B cell (primary cell): ENCODE data around the gene GAR1. TPM values are rescaled to one million over a fixed set of nuclear protein-coding genes. Genes with fewer than 3 reads are reported as not detected.

ENCODE experiments used
- ATAC-seq: fragments of 200-7000 bp; cut with Tn5 transposase; one replicate; pipeline ENCODE4 v1.10.0; 2021; ENCODE audit warnings: low read depth, mild to moderate bottlenecking, moderate number of reproducible peaks, moderate library complexity
- CTCF ChIA-PET: fragments of 350-600 bp; sonication (Branson Sonifier 250); formaldehyde crosslinking; loops from one replicate; lab custom pipeline; 2021; ENCODE audit warnings: antibody characterized with exemption, inconsistent platforms; lab: Charles Lee
- POLR2A ChIA-PET: fragments of 350-600 bp; sonication (Branson Sonifier 250); formaldehyde crosslinking; loops from one replicate; lab custom pipeline; 2021; ENCODE audit warnings: antibody characterized with exemption; lab: Charles Lee
- DNase-seq: peaks from one replicate; pipeline ENCODE4 v3.0.0; 2013
- H2AFZ ChIP-seq: 2 replicates; pipeline ENCODE4 v1.6.1; 2012; ENCODE audit warnings: mild to moderate bottlenecking, low read depth, low read length; ENCODE audit not compliant: insufficient read depth, poor library complexity, severe bottlenecking
- H3K27ac ChIP-seq, 2 donors: 1 replicate in 1 of 2; 2 replicates in 1 of 2; pipeline ENCODE4 v1.5.1; 2012 to 2013; ENCODE audit warnings: low read length in 2 of 2, mild to moderate bottlenecking in 2 of 2, moderate library complexity in 1 of 2
- H3K27me3 ChIP-seq, 4 experiments: fragments of 200-600 bp in 1 of 4; sonication (generic) in 1 of 4; replicated peaks in 1 of 4; 1 replicate in 2 of 4; 2 replicates in 2 of 4; pipeline versions ENCODE4 v1.6.1 to v1.7.0; 2013 to 2016; ENCODE audit warnings: low read length in 3 of 4, mild to moderate bottlenecking in 2 of 4, mixed read lengths in 1 of 4, moderate library complexity in 1 of 4; ENCODE audit not compliant: insufficient read depth in 4 of 4, control insufficient read depth in 3 of 4; ENCODE audit errors: control extremely low read depth in 1 of 4
- H3K36me3 ChIP-seq, 2 experiments: replicated peaks in 1 of 2; 1 replicate in 1 of 2; 2 replicates in 1 of 2; pipeline versions ENCODE4 v1.6.1 to v1.7.1; 2013; ENCODE audit warnings: low read length in 1 of 2; ENCODE audit not compliant: insufficient read depth in 2 of 2, control insufficient read depth in 1 of 2; ENCODE audit errors: control extremely low read depth in 1 of 2, extremely low read depth in 1 of 2
- H3K4me1 ChIP-seq, 2 donors: fragments of 200-600 bp in 1 of 2; sonication (generic) in 1 of 2; 1 replicate in 1 of 2; 2 replicates in 1 of 2; pipeline versions ENCODE4 v1.5.1 to v1.6.1; 2013 to 2017; ENCODE audit warnings: low read length in 2 of 2; ENCODE audit not compliant: control insufficient read depth in 2 of 2, insufficient read depth in 2 of 2
- H3K4me2 ChIP-seq: replicated peaks from 2 replicates; pipeline ENCODE3; 2012; ENCODE audit warnings: mild to moderate bottlenecking, low read depth, low read length; ENCODE audit not compliant: poor library complexity, severe bottlenecking
- H3K4me3 ChIP-seq, 5 experiments: fragments of 200-600 bp in 1 of 5; sonication (generic) in 1 of 5; 1 replicate in 3 of 5; 2 replicates in 2 of 5; pipeline versions ENCODE4 v1.5.1 to v1.7.0; 2011 to 2016; ENCODE audit warnings: low read length in 4 of 5, mild to moderate bottlenecking in 4 of 5, low read depth in 2 of 5, control low read depth in 1 of 5, moderate library complexity in 1 of 5; ENCODE audit not compliant: insufficient read depth in 1 of 5; ENCODE audit errors: control extremely low read depth in 1 of 5, extremely low read depth in 1 of 5
- H3K79me2 ChIP-seq: fragments of 200-600 bp; sonication (generic); one replicate; pipeline ENCODE4 v1.6.0; 2016; ENCODE audit warnings: low read length; ENCODE audit not compliant: control insufficient read depth, insufficient read depth
- H3K9ac ChIP-seq: fragments of 200-600 bp; sonication (generic); 2 replicates; pipeline ENCODE4 v1.6.1; 2017; ENCODE audit warnings: mild to moderate bottlenecking, low read length, moderate library complexity
- H3K9me3 ChIP-seq, 3 donors: one replicate each; pipeline versions ENCODE4 v1.6.1 to v1.7.1; 2013; ENCODE audit warnings: low read length in 2 of 3; ENCODE audit not compliant: control insufficient read depth in 2 of 3, insufficient read depth in 1 of 3; ENCODE audit errors: control extremely low read depth in 1 of 3
- H4K20me1 ChIP-seq: 2 replicates; pipeline ENCODE4 v1.6.0; 2012; ENCODE audit warnings: mild to moderate bottlenecking, low read length; ENCODE audit not compliant: insufficient read depth, control insufficient read depth, poor library complexity, severe bottlenecking
- H3K27ac Mint-ChIP-seq: one replicate; pipeline ENCODE4 v1.8.0; 2021; ENCODE audit warnings: mixed read lengths
- H3K27me3 Mint-ChIP-seq: one replicate; pipeline ENCODE4 v1.8.0; 2021; ENCODE audit warnings: mixed read lengths
- H3K4me1 Mint-ChIP-seq: one replicate; pipeline ENCODE4 v1.8.0; 2021; ENCODE audit warnings: mixed read lengths
- H3K4me3 Mint-ChIP-seq: one replicate; pipeline ENCODE4 v1.8.0; 2021; ENCODE audit warnings: mixed read lengths
- H3K9me3 Mint-ChIP-seq: one replicate; pipeline ENCODE4 v1.8.0; 2022; ENCODE audit warnings: mixed read lengths; ENCODE audit not compliant: insufficient read depth
- EZH2 ChIP-seq: IDR thresholded peaks from 2 replicates; pipeline ENCODE4 v1.6.1; 2012; ENCODE audit warnings: borderline replicate concordance, low read depth, mild to moderate bottlenecking, moderate library complexity, low read length; ENCODE audit not compliant: insufficient read depth, poor library complexity, severe bottlenecking
- WGBS: methylation state at CpG from one replicate; pipeline ENCODE4 v1.1.5; 2013; ENCODE audit warnings: missing lambda C conversion rate; ENCODE audit not compliant: insufficient coverage; 5-methylcytosine and 5-hydroxymethylcytosine counted together
- intact Hi-C: fragments of 100-400 bp; cut with micrococcal nuclease; formaldehyde crosslinking; loops from one replicate; pipeline ENCODE4 v1.10.0; 2022
- polyA plus RNA-seq: library from polyadenylated mRNA; depleted of rRNA; stranded (reverse); fragments of >200 nt; gene quantifications from 2 replicates; pipeline ENCODE4 v1.2.3, GENCODE V29; 2012
- total RNA-seq, 2 donors: library from RNA; stranded (reverse); fragments of 120-200 nt in 1 of 2; gene quantifications; 1 replicate in 1 of 2; 2 replicates in 1 of 2; pipeline versions ENCODE4 v1.2.3 to v1.2.4, GENCODE V29; 2013 to 2022
- TF ChIP-seq, protein P1 (sequence below): fragments of 200-600 bp; IDR thresholded peaks from one replicate; pipeline ENCODE4 v1.8.0; 2022; ENCODE audit warnings: antibody characterized with exemption, mild to moderate bottlenecking

GAR1 gene
- total and polyA plus RNA-seq, 2 donors (not counting 1 experiment from before 2014, with no cell fraction given) = 4.5 to 10.0 TPM

DNA sequence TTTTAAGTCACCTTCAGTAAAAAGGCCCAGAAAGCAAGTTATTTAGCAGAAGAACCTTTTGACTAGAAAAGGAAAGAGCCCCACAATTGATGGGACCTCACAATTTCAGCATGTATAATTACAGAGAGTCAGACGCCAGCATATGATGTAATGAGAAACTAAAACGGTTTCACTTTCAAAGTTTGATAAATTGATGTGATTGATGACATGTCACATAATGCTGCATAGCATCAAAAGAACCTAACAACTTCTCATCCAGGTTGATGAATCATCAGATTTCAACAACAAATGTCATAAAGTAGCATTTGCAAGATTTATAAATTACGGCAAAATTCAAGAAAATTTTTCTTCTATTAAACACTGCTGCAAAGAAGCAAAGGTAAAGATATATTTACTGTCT is 3.9 kb upstream of the GAR1 start:
- no peak overlapping the region for H3K4me3 ChIP-seq
- H3K4me2 ChIP-seq = no peak overlapping the region
- POLR2A ChIA-PET = no interaction called here
- H4K20me1 ChIP-seq = no peaks in the 10 kb centered on the region
- DNase-seq = no peak
- H2AFZ ChIP-seq = no peak overlapping the region
- CTCF ChIA-PET = no interaction called here
- H3K9me3 ChIP-seq = no peaks in the 10 kb centered on the region
- Mint-ChIP-seq H3K9me3 (no peaks in the 10 kb centered on the region), H3K4me1 (peaks cover 22% of the 10 kb centered on the region), H3K27ac (no peak overlapping the region), H3K27me3 (peaks cover 7% of the 10 kb centered on the region), H3K4me3 (no peak overlapping the region)
- no peak overlapping the region for H3K27ac ChIP-seq
- no peak for TF ChIP-seq EZH2
- TF ChIP-seq, protein P1, sequence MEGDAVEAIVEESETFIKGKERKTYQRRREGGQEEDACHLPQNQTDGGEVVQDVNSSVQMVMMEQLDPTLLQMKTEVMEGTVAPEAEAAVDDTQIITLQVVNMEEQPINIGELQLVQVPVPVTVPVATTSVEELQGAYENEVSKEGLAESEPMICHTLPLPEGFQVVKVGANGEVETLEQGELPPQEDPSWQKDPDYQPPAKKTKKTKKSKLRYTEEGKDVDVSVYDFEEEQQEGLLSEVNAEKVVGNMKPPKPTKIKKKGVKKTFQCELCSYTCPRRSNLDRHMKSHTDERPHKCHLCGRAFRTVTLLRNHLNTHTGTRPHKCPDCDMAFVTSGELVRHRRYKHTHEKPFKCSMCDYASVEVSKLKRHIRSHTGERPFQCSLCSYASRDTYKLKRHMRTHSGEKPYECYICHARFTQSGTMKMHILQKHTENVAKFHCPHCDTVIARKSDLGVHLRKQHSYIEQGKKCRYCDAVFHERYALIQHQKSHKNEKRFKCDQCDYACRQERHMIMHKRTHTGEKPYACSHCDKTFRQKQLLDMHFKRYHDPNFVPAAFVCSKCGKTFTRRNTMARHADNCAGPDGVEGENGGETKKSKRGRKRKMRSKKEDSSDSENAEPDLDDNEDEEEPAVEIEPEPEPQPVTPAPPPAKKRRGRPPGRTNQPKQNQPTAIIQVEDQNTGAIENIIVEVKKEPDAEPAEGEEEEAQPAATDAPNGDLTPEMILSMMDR = no peak
- H3K9ac ChIP-seq = no peak overlapping the region
- H3K79me2 ChIP-seq = peaks cover 18% of the 10 kb centered on the region
- H3K4me1 ChIP-seq = peaks cover 12 to 14% of the 10 kb centered on the region in 2 donors
- ATAC-seq = no peak
- H3K27me3 ChIP-seq = no peaks in the 10 kb centered on the region
- WGBS = no CpG with 5 or more reads among the region's 3 CpGs
- intact Hi-C loops = loop anchor here (10.0 kb wide), 2 partner anchors 1157 to 1187 kb away; partner anchors contain the start of genes OSTC and RPL34
- H3K36me3 ChIP-seq = no peaks in the 10 kb centered on the region

DNA sequence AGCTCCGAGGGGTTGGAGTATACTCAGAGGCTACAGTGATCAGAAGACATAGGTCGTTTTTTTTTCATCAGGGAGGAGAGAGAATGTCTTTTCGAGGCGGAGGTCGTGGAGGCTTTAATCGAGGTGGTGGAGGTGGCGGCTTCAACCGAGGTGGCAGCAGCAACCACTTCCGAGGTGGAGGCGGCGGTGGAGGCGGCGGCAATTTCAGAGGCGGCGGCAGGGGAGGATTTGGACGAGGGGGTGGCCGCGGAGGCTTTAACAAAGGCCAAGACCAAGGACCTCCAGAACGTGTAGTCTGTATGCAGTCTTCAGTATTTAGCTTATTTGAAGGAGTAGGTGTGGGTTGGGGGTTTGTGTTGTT is 500 bp downstream of the GAR1 start:
- H3K9me3 Mint-ChIP-seq = no peaks in the 10 kb centered on the region
- peaks cover 30% of the 10 kb centered on the region for H3K4me1 Mint-ChIP-seq
- CTCF ChIA-PET = interaction anchor here (0.6 to 1.8 kb wide), 3 partner anchors 10 to 398 kb away, joined by 3 to 7 read pairs (median 5); partner anchors contain the start of gene SEC24B

More for the DNA sequence above, 500 bp downstream of the GAR1 start:
- DNase-seq (no peak), ATAC-seq (no peak)
- no peaks in the 10 kb centered on the region for H3K27me3 ChIP-seq
- peaks cover 0 to 15% of the 10 kb centered on the region in 2 experiments for H3K36me3 ChIP-seq
- 0% methylated on average over 19 of the region's 19 CpGs for WGBS
- peak overlapping the region; percentile 97 for H3K27ac Mint-ChIP-seq
- H4K20me1 ChIP-seq = no peaks in the 10 kb centered on the region
- peak overlapping the region; percentile 88 to 98 (median 94) for H3K4me3 ChIP-seq
- no peaks in the 10 kb centered on the region for H3K9me3 ChIP-seq
- H3K79me2 ChIP-seq = peaks cover 34% of the 10 kb centered on the region
- peak overlapping the region; percentile 99 for H3K4me3 Mint-ChIP-seq
- H3K4me2 ChIP-seq = peak overlapping the region; percentile 98
- intact Hi-C loops = loop anchor here (10.0 kb wide), 2 partner anchors 1161 to 1191 kb away; partner anchors contain the start of genes OSTC and RPL34
- H3K27me3 Mint-ChIP-seq = no peaks in the 10 kb centered on the region
- peak overlapping the region; percentile 98 for H3K9ac ChIP-seq
- H2AFZ ChIP-seq = peak overlapping the region; percentile 99
- H3K4me1 ChIP-seq = peaks cover 14 to 16% of the 10 kb centered on the region in 2 donors
- TF ChIP-seq, protein P1 = no peak
- no peak for TF ChIP-seq EZH2
- peak overlapping the region; percentile 80 to 92 for H3K27ac ChIP-seq
- POLR2A ChIA-PET = no interaction called here
